Chondrocyte (in vitro differentiated cells): Measurements from ENCODE around the gene UCP3. TPM values are rescaled to one million over a fixed set of nuclear protein-coding genes. Genes with fewer than 3 reads are reported as not detected.

Experiments used
- DNase-seq: peaks from one replicate; pipeline ENCODE4 v3.0.0; 2021; ENCODE audit warnings: mixed read lengths, low spot score
- H3K27ac Mint-ChIP-seq: one replicate; pipeline ENCODE4 v1.8.0; 2021; ENCODE audit warnings: mild to moderate bottlenecking, moderate library complexity, mixed read lengths; ENCODE audit not compliant: unreplicated experiment
- H3K27me3 Mint-ChIP-seq: 2 replicates; pipeline ENCODE4 v1.8.0; 2021; ENCODE audit warnings: low read depth, mixed read lengths
- H3K36me3 Mint-ChIP-seq: 2 replicates; pipeline ENCODE4 v1.8.0; 2021; ENCODE audit warnings: low read depth, mixed read lengths
- H3K4me1 Mint-ChIP-seq: 2 replicates; pipeline ENCODE4 v1.8.0; 2021; ENCODE audit warnings: low read depth, mild to moderate bottlenecking, mixed read lengths
- H3K4me3 Mint-ChIP-seq: one replicate; pipeline ENCODE4 v1.8.0; 2021; ENCODE audit warnings: mild to moderate bottlenecking, moderate library complexity, mixed read lengths; ENCODE audit not compliant: unreplicated experiment
- H3K9me3 Mint-ChIP-seq: 2 replicates; pipeline ENCODE4 v1.8.0; 2021; ENCODE audit warnings: low read depth, mixed read lengths
- total RNA-seq: library from RNA; stranded (reverse); gene quantifications from 3 replicates; pipeline ENCODE4 v1.2.1, GENCODE V29; 2021
- TF ChIP-seq, protein P1 (sequence below): fragments of 200-600 bp; sonication (generic); IDR thresholded peaks from 2 replicates; pipeline ENCODE4 v1.5.0; 2021; ENCODE audit warnings: antibody characterized with exemption, mild to moderate bottlenecking, moderate library complexity

The UCP3 gene
- total RNA-seq, 1 donor from 2014 or later, result 0.47 TPM

GRCh38 chr11:74017631-74018030, 8.7 kb upstream of the UCP3 start:
- no peak overlapping the region for H3K27ac Mint-ChIP-seq
- no peak overlapping the region for H3K4me3 Mint-ChIP-seq
- DNase-seq, result no peak
- H3K9me3 Mint-ChIP-seq, result no peaks in the 10 kb centered on the region
- TF ChIP-seq, protein P1, sequence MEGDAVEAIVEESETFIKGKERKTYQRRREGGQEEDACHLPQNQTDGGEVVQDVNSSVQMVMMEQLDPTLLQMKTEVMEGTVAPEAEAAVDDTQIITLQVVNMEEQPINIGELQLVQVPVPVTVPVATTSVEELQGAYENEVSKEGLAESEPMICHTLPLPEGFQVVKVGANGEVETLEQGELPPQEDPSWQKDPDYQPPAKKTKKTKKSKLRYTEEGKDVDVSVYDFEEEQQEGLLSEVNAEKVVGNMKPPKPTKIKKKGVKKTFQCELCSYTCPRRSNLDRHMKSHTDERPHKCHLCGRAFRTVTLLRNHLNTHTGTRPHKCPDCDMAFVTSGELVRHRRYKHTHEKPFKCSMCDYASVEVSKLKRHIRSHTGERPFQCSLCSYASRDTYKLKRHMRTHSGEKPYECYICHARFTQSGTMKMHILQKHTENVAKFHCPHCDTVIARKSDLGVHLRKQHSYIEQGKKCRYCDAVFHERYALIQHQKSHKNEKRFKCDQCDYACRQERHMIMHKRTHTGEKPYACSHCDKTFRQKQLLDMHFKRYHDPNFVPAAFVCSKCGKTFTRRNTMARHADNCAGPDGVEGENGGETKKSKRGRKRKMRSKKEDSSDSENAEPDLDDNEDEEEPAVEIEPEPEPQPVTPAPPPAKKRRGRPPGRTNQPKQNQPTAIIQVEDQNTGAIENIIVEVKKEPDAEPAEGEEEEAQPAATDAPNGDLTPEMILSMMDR, result no peak
- no peaks in the 10 kb centered on the region for H3K27me3 Mint-ChIP-seq
- peaks cover 12% of the 10 kb centered on the region for H3K36me3 Mint-ChIP-seq
- peaks cover 16% of the 10 kb centered on the region for H3K4me1 Mint-ChIP-seq

GRCh38 chr11:74015919-74016684, 7.2 kb upstream of the UCP3 start:
- no peak for DNase-seq
- Mint-ChIP-seq H3K27me3 (no peaks in the 10 kb centered on the region), H3K9me3 (no peaks in the 10 kb centered on the region), H3K27ac (no peak overlapping the region), H3K4me1 (peaks cover 21% of the 10 kb centered on the region), H3K4me3 (no peak overlapping the region), H3K36me3 (peaks cover 18% of the 10 kb centered on the region)
- TF ChIP-seq, protein P1, result no peak

DNA sequence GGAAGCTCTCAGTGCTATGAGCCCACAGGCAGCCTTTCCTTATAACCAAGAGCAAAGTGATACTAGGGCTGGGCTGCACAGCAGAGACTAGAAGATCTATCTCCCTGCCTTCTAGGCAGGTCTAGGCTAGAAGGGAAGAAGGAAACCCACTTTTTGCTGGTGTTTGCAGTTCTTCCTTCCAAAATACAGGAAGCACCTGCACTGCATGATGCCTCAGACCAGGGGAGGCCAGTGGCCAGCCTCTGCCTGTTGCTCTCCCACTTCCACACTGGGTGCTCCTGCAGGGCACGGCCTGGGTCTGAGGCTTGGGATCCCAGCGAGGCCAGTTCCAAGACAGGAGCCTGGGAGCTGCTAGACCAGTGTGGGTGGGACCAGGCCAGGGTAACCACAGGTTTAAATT, 6.0 kb upstream of the UCP3 start:
- peaks cover 21% of the 10 kb centered on the region for H3K4me1 Mint-ChIP-seq
- H3K27me3 Mint-ChIP-seq, result no peaks in the 10 kb centered on the region
- TF ChIP-seq, protein P1, result no peak
- no peak for DNase-seq
- H3K36me3 Mint-ChIP-seq, result peaks cover 18% of the 10 kb centered on the region
- H3K9me3 Mint-ChIP-seq, result no peaks in the 10 kb centered on the region
- H3K4me3 Mint-ChIP-seq, result no peak overlapping the region
- no peak overlapping the region for H3K27ac Mint-ChIP-seq

- peaks cover 13% of the 10 kb centered on the region for H3K4me1 Mint-ChIP-seq
- peaks cover 18% of the 10 kb centered on the region for H3K36me3 Mint-ChIP-seq
Observed at GRCh38 chr11:74013141-74013540, 4.3 kb upstream of the UCP3 start.

GRCh38 chr11:74012074-74012809, 3.4 kb upstream of the UCP3 start:
- TF ChIP-seq, protein P1, result no peak
- no peaks in the 10 kb centered on the region for H3K9me3 Mint-ChIP-seq
- no peak for DNase-seq
- peaks cover 12% of the 10 kb centered on the region for H3K4me1 Mint-ChIP-seq
- H3K27ac Mint-ChIP-seq, result no peak overlapping the region
- peaks cover 17% of the 10 kb centered on the region for H3K36me3 Mint-ChIP-seq
- H3K4me3 Mint-ChIP-seq, result no peak overlapping the region
- H3K27me3 Mint-ChIP-seq, result no peaks in the 10 kb centered on the region

More at GRCh38 chr11:74013141-74013540, 4.3 kb upstream of the UCP3 start:
- no peak overlapping the region for H3K27ac Mint-ChIP-seq
- no peak for DNase-seq
- no peak overlapping the region for H3K4me3 Mint-ChIP-seq
- H3K27me3 Mint-ChIP-seq, result no peaks in the 10 kb centered on the region
- TF ChIP-seq, protein P1, result no peak
- no peaks in the 10 kb centered on the region for H3K9me3 Mint-ChIP-seq
